Gastrocnemius medialis (tissue), 4 donors: ENCODE results near the gene RNF182. TPM values are rescaled to one million over a fixed set of nuclear protein-coding genes. Genes with fewer than 3 reads are reported as not detected.

Source experiments
- ATAC-seq, 2 donors: fragments of 150-250 bp; one replicate each; pipeline ENCODE4 v1.9.1; 2016
- DNase-seq, 2 donors: peaks; one replicate each; pipeline ENCODE4 v3.0.0-alpha.2; 2019
- H3K27ac ChIP-seq, 4 donors: fragments of 200-600 bp; sonication (generic); 1 replicate in 1 of 4; 2 replicates in 3 of 4; pipeline ENCODE4 v1.5.1; 2016 to 2018; ENCODE audit warnings: mild to moderate bottlenecking in 2 of 4, moderate library complexity in 1 of 4
- H3K27me3 ChIP-seq, 3 donors: fragments of 200-600 bp; sonication (generic) in 2 of 3; 1 replicate in 1 of 3; 2 replicates in 2 of 3; pipeline versions ENCODE4 v1.5.1 to v1.6.0; 2016 to 2019; ENCODE audit warnings: mild to moderate bottlenecking in 1 of 3, moderate library complexity in 1 of 3
- H3K36me3 ChIP-seq, 2 donors: fragments of 200-600 bp; sonication (generic) in 1 of 2; one replicate each; pipeline ENCODE4 v1.5.1; 2017 to 2018
- H3K4me1 ChIP-seq, 2 donors: fragments of 200-600 bp; sonication (generic) in 1 of 2; one replicate each; pipeline ENCODE4 v1.5.1; 2016 to 2017; ENCODE audit warnings: mild to moderate bottlenecking in 2 of 2
- H3K4me3 ChIP-seq, 4 donors: fragments of 200-600 bp; sonication (generic) in 3 of 4; 1 replicate in 1 of 4; 2 replicates in 3 of 4; pipeline ENCODE4 v1.5.1; 2016 to 2019; ENCODE audit warnings: mild to moderate bottlenecking in 2 of 4
- H3K9me3 ChIP-seq, 3 donors: fragments of 200-600 bp; sonication (generic) in 2 of 3; 1 replicate in 1 of 3; 2 replicates in 2 of 3; pipeline ENCODE4 v1.5.1; 2016 to 2019
- POLR2A ChIP-seq, 2 donors: fragments of 450-650 bp; IDR thresholded peaks; one replicate each; pipeline ENCODE4 v1.6.1; 2017; ENCODE audit warnings: antibody characterized with exemption in 2 of 2, mild to moderate bottlenecking in 2 of 2, moderate library complexity in 2 of 2
- in situ Hi-C, 4 donors: fragments of 200-750 bp; cut with MboI; loops; one replicate each; pipeline versions ENCODE4 v1.15.0 to v1.8.0; 2017; ENCODE audit warnings: low sequenced_read_pairs in 4 of 4
- intact Hi-C: fragments of 100-400 bp; cut with DNase I; formaldehyde crosslinking; loops from one replicate; pipeline ENCODE4 v1.15.1; 2023; ENCODE audit warnings: low total_unique reads
- total RNA-seq, 4 donors: library from RNA; depleted of rRNA; stranded (reverse); fragments of >200 nt; gene quantifications; one replicate each; pipeline versions ENCODE4 v1.1.0 to v1.2.3, GENCODE V29; 2016
- TF ChIP-seq, protein P1 (sequence below), 5 experiments: fragments of 450-650 bp in 3 of 5; fragments of 200-600 bp in 2 of 5; sonication (generic) in 2 of 5; IDR thresholded peaks in 4 of 5; conservative IDR thresholded peaks in 1 of 5; 1 replicate in 4 of 5; 2 replicates in 1 of 5; pipeline ENCODE4 v1.5.1; 2016 to 2019; ENCODE audit warnings: antibody characterized with exemption in 5 of 5, mild to moderate bottlenecking in 3 of 5, moderate library complexity in 3 of 5

RNF182 gene
- total RNA-seq, 4 donors from 2014 or later, result 0.10 TPM; not detected in 3

DNA sequence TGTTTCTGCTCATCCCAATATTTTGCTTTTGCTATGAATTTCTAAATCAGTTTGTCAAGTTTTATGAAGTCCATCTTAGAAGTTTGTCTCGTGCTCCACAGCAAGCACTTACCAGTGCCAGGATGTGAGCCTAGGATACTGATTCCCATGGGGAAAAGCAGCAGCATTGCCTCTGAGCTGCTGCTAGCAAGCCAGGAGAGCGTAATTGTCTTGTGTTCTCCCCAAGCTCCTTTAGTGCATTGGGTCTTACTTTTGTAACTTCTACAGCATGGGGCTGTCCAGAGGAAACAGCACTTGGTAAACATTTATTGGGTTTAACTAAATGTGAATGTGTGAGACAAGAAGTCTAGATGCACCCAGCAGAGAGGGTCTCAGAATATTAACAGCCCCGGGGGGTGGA lies 76.1 kb downstream of the RNF182 start:
- Histone ChIP-seq H3K27me3 (no peaks in the 10 kb centered on the region), H3K27ac (no peak overlapping the region), H3K9me3 (no peaks in the 10 kb centered on the region), H3K36me3 (no peaks in the 10 kb centered on the region), H3K4me3 (no peak overlapping the region), H3K4me1 (no peaks in the 10 kb centered on the region)
- DNase-seq (no peak), ATAC-seq (no peak)
- intact Hi-C loops (no loop called here), in situ Hi-C loops (no loop called here)
- TF ChIP-seq POLR2A (IDR thresholded peaks at IDR 0.05), result no peak
- TF ChIP-seq, protein P1, sequence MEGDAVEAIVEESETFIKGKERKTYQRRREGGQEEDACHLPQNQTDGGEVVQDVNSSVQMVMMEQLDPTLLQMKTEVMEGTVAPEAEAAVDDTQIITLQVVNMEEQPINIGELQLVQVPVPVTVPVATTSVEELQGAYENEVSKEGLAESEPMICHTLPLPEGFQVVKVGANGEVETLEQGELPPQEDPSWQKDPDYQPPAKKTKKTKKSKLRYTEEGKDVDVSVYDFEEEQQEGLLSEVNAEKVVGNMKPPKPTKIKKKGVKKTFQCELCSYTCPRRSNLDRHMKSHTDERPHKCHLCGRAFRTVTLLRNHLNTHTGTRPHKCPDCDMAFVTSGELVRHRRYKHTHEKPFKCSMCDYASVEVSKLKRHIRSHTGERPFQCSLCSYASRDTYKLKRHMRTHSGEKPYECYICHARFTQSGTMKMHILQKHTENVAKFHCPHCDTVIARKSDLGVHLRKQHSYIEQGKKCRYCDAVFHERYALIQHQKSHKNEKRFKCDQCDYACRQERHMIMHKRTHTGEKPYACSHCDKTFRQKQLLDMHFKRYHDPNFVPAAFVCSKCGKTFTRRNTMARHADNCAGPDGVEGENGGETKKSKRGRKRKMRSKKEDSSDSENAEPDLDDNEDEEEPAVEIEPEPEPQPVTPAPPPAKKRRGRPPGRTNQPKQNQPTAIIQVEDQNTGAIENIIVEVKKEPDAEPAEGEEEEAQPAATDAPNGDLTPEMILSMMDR (IDR thresholded peaks at IDR 0.05 in 4 of 5, conservative IDR thresholded peaks at IDR 0.05 in 1 of 5), result no peak

- ATAC-seq, result no peak
- Histone ChIP-seq H3K4me1 (no peaks in the 10 kb centered on the region), H3K27me3 (no peaks in the 10 kb centered on the region), H3K9me3 (no peaks in the 10 kb centered on the region), H3K27ac (no peak overlapping the region), H3K36me3 (no peaks in the 10 kb centered on the region), H3K4me3 (no peak overlapping the region)
- no peak for DNase-seq
- TF ChIP-seq, protein P1 (IDR thresholded peaks at IDR 0.05 in 4 of 5, conservative IDR thresholded peaks at IDR 0.05 in 1 of 5), result no peak
- TF ChIP-seq POLR2A (IDR thresholded peaks at IDR 0.05), result no peak
- intact Hi-C loops, result no loop called here
- in situ Hi-C loops, result no loop called here
These were observed 76.7 kb downstream of the RNF182 start for GRCh38 chr6:14001329-14002012.

DNA sequence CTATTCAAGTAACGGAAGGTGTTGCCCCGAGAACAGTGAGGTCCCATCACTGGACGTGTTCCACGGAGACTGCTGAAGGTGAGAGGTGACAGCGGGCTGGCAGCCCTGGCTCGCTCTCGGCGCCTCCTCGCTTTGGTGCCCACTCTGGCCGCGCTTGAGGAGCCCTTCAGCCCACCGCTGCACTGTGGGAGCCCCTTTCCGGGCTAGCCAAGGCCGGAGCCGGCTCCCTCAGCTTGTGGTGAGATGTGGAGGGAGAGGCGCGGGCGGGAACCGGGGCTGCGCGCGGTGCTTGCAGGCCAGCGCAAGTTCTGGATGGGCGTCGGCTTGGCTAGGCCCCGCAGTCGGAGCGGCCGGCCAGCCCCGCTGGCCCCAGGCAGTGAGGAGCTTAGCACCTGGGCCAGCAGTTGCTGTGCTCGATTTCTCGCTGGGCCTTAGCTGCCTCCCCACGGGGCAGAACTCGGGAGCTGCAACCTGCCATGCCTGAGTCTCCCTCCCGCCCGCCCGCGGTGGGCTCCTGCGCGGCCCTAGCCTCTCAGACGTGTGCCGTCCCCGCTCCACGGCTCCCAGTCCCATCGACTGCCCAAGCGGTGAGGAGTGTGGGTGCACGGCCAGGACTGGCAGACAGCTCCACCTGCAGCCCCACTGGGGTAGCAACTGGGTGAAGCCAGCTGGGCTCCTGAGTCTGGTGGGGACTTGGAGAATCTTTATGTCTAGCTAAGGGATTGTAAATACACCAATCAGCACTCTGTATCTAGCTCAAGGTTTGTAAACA lies 77.6 kb downstream of the RNF182 start:
- intact Hi-C loops, result no loop called here
- in situ Hi-C loops, result no loop called here
- H3K36me3 ChIP-seq, result no peaks in the 10 kb centered on the region
- TF ChIP-seq POLR2A (IDR thresholded peaks at IDR 0.05), result no peak
- TF ChIP-seq, protein P1 (IDR thresholded peaks at IDR 0.05 in 4 of 5, conservative IDR thresholded peaks at IDR 0.05 in 1 of 5), result no peak
- DNase-seq, result no peak
- no peak for ATAC-seq
- H3K27ac ChIP-seq, result no peak overlapping the region
- H3K4me3 ChIP-seq, result no peak overlapping the region
- no peaks in the 10 kb centered on the region for H3K4me1 ChIP-seq
- no peaks in the 10 kb centered on the region for H3K9me3 ChIP-seq
- H3K27me3 ChIP-seq, result no peaks in the 10 kb centered on the region

GRCh38 chr6:14004258-14004657 lies 79.5 kb downstream of the RNF182 start:
- H3K27ac ChIP-seq, result no peak overlapping the region
- no peak overlapping the region for H3K4me3 ChIP-seq
- intact Hi-C loops, result no loop called here
- ATAC-seq (no peak), DNase-seq (no peak)
- in situ Hi-C loops, result no loop called here
- H3K9me3 ChIP-seq, result no peaks in the 10 kb centered on the region
- H3K4me1 ChIP-seq, result no peaks in the 10 kb centered on the region
- TF ChIP-seq POLR2A (IDR thresholded peaks at IDR 0.05), result no peak
- TF ChIP-seq, protein P1 (IDR thresholded peaks at IDR 0.05 in 4 of 5, conservative IDR thresholded peaks at IDR 0.05 in 1 of 5), result no peak
- H3K27me3 ChIP-seq, result no peaks in the 10 kb centered on the region
- no peaks in the 10 kb centered on the region for H3K36me3 ChIP-seq
